Measurements from ENCODE around the gene PCNX2.

DNA sequence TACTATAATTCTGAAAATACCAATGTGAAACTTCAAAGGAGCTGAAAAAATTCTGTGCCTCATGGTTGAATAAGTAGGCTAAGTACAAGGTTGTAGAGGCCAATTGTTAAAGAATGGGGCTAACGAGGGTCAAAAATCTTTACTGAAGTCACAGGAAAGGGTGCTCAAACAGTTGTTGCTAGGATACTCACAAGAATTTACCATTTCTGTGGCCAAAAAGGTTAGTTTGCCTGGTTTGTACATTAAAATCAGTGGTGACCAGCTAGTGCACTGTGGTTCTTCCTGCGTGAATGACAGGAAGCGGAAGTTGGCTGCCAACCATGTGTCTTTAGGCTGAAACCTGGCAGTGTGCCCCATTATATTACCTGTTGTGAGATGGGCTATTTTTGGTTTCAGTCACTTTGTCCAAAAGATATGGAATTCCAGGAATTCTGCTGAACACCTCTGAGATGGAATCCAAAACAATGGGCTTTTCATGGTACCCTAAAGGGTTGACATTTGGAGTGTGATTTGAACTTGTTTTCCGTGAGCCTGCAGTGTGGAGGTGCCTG lies 45.5 kb upstream of the PCNX2 start:
- TF ChIP-seq, protein P1, sequence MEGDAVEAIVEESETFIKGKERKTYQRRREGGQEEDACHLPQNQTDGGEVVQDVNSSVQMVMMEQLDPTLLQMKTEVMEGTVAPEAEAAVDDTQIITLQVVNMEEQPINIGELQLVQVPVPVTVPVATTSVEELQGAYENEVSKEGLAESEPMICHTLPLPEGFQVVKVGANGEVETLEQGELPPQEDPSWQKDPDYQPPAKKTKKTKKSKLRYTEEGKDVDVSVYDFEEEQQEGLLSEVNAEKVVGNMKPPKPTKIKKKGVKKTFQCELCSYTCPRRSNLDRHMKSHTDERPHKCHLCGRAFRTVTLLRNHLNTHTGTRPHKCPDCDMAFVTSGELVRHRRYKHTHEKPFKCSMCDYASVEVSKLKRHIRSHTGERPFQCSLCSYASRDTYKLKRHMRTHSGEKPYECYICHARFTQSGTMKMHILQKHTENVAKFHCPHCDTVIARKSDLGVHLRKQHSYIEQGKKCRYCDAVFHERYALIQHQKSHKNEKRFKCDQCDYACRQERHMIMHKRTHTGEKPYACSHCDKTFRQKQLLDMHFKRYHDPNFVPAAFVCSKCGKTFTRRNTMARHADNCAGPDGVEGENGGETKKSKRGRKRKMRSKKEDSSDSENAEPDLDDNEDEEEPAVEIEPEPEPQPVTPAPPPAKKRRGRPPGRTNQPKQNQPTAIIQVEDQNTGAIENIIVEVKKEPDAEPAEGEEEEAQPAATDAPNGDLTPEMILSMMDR (IDR thresholded peaks at IDR 0.05) = no peak
- TF ChIP-seq POLR2A (IDR thresholded peaks at IDR 0.05) = no peak

Data from lower leg skin (tissue), 3 donors.